Measurements from ENCODE around the gene MTPN.

The MTPN gene

GRCh38 chr7:135979471-135980011, 2.4 kb upstream of the MTPN start:
- Mint-ChIP-seq H3K27ac (ENCODE audit: low read depth) (peak overlapping the region; percentile 50), H3K27me3 (no peaks in the 10 kb centered on the region), H3K36me3 (ENCODE audit: insufficient read depth) (peaks cover 21% of the 10 kb centered on the region), H3K4me3 (peak overlapping the region; percentile 80), H3K4me1 (peaks cover 65% of the 10 kb centered on the region), H3K9me3 (no peaks in the 10 kb centered on the region)
- no peak for ATAC-seq (replicated peaks; ENCODE audit: extremely low read depth, poor library complexity, severe bottlenecking)
- no peak for DNase-seq (ENCODE audit: low spot score in 2 of 2)

GRCh38 chr7:135978624-135979023, 1.5 kb upstream of the MTPN start:
- no peaks in the 10 kb centered on the region for H3K27me3 Mint-ChIP-seq
- DNase-seq (ENCODE audit: low spot score in 2 of 2) (no peak), ATAC-seq (replicated peaks; ENCODE audit: extremely low read depth, poor library complexity, severe bottlenecking) (no peak)
- H3K9me3 Mint-ChIP-seq, result no peaks in the 10 kb centered on the region
- peak overlapping the region; percentile 50 for H3K27ac Mint-ChIP-seq (ENCODE audit: low read depth)
- H3K4me3 Mint-ChIP-seq, result no peak overlapping the region
- peaks cover 68% of the 10 kb centered on the region for H3K4me1 Mint-ChIP-seq
- peaks cover 23% of the 10 kb centered on the region for H3K36me3 Mint-ChIP-seq (ENCODE audit: insufficient read depth)

GRCh38 chr7:135977742-135978066, 545 bp upstream of the MTPN start:
- H3K27me3 Mint-ChIP-seq, result no peaks in the 10 kb centered on the region
- H3K27ac Mint-ChIP-seq (ENCODE audit: low read depth), result peak overlapping the region; percentile 94
- DNase-seq (ENCODE audit: low spot score in 2 of 2) (no peak), ATAC-seq (replicated peaks; ENCODE audit: extremely low read depth, poor library complexity, severe bottlenecking) (no peak)
- peak overlapping the region; percentile 85 for H3K4me3 Mint-ChIP-seq
- no peaks in the 10 kb centered on the region for H3K9me3 Mint-ChIP-seq
- peaks cover 25% of the 10 kb centered on the region for H3K36me3 Mint-ChIP-seq (ENCODE audit: insufficient read depth)
- H3K4me1 Mint-ChIP-seq, result peaks cover 70% of the 10 kb centered on the region

GRCh38 chr7:135976312-135977006, 700 bp downstream of the MTPN start:
- H3K36me3 Mint-ChIP-seq (ENCODE audit: insufficient read depth), result peaks cover 25% of the 10 kb centered on the region
- peaks cover 66% of the 10 kb centered on the region for H3K4me1 Mint-ChIP-seq
- H3K9me3 Mint-ChIP-seq, result no peaks in the 10 kb centered on the region
- H3K27me3 Mint-ChIP-seq, result no peaks in the 10 kb centered on the region
- ATAC-seq (replicated peaks; ENCODE audit: extremely low read depth, poor library complexity, severe bottlenecking), result peak; percentile 10
- H3K27ac Mint-ChIP-seq (ENCODE audit: low read depth), result peak overlapping the region; percentile 94
- peak overlapping the region; percentile 85 for H3K4me3 Mint-ChIP-seq
- DNase-seq (ENCODE audit: low spot score in 2 of 2), result no peak

GRCh38 chr7:135975166-135975565, 2.0 kb downstream of the MTPN start:
- Mint-ChIP-seq H3K27me3 (no peaks in the 10 kb centered on the region), H3K4me1 (peaks cover 60% of the 10 kb centered on the region), H3K27ac (ENCODE audit: low read depth) (peak overlapping the region; percentile 94), H3K36me3 (ENCODE audit: insufficient read depth) (peaks cover 24% of the 10 kb centered on the region), H3K4me3 (peak overlapping the region; percentile 85), H3K9me3 (no peaks in the 10 kb centered on the region)
- no peak for DNase-seq (ENCODE audit: low spot score in 2 of 2)
- no peak for ATAC-seq (replicated peaks; ENCODE audit: extremely low read depth, poor library complexity, severe bottlenecking)

GRCh38 chr7:135974667-135975066, 2.5 kb downstream of the MTPN start:
- Mint-ChIP-seq H3K9me3 (no peaks in the 10 kb centered on the region), H3K4me1 (peaks cover 60% of the 10 kb centered on the region)

GRCh38 chr7:135971366-135971725, 5.8 kb downstream of the MTPN start:
- Mint-ChIP-seq H3K9me3 (no peaks in the 10 kb centered on the region), H3K27me3 (no peaks in the 10 kb centered on the region), H3K4me3 (peak overlapping the region; percentile 27), H3K27ac (ENCODE audit: low read depth) (peak overlapping the region; percentile 7), H3K36me3 (ENCODE audit: insufficient read depth) (peaks cover 18% of the 10 kb centered on the region), H3K4me1 (peaks cover 75% of the 10 kb centered on the region)
- DNase-seq (ENCODE audit: low spot score in 2 of 2) (no peak), ATAC-seq (replicated peaks; ENCODE audit: extremely low read depth, poor library complexity, severe bottlenecking) (no peak)

More at GRCh38 chr7:135974667-135975066, 2.5 kb downstream of the MTPN start:
- Mint-ChIP-seq H3K27ac (ENCODE audit: low read depth) (peak overlapping the region; percentile 94), H3K27me3 (no peaks in the 10 kb centered on the region), H3K36me3 (ENCODE audit: insufficient read depth) (peaks cover 25% of the 10 kb centered on the region), H3K4me3 (peak overlapping the region; percentile 85)
- DNase-seq (ENCODE audit: low spot score in 2 of 2), result no peak
- no peak for ATAC-seq (replicated peaks; ENCODE audit: extremely low read depth, poor library complexity, severe bottlenecking)

- H3K27ac Mint-ChIP-seq (ENCODE audit: low read depth), result peak overlapping the region; percentile 7
- no peaks in the 10 kb centered on the region for H3K9me3 Mint-ChIP-seq
- H3K4me3 Mint-ChIP-seq, result peak overlapping the region; percentile 27
- ATAC-seq (replicated peaks; ENCODE audit: extremely low read depth, poor library complexity, severe bottlenecking), result no peak
- H3K36me3 Mint-ChIP-seq (ENCODE audit: insufficient read depth), result peaks cover 17% of the 10 kb centered on the region
- no peak for DNase-seq (ENCODE audit: low spot score in 2 of 2)
- peaks cover 77% of the 10 kb centered on the region for H3K4me1 Mint-ChIP-seq
- no peaks in the 10 kb centered on the region for H3K27me3 Mint-ChIP-seq
Measured at GRCh38 chr7:135970682-135971365, 6.3 kb downstream of the MTPN start.

- Mint-ChIP-seq H3K36me3 (ENCODE audit: insufficient read depth) (peaks cover 17% of the 10 kb centered on the region), H3K4me1 (peaks cover 80% of the 10 kb centered on the region), H3K9me3 (no peaks in the 10 kb centered on the region), H3K4me3 (no peak overlapping the region), H3K27ac (ENCODE audit: low read depth) (peak overlapping the region; percentile 32), H3K27me3 (no peaks in the 10 kb centered on the region)
- ATAC-seq (replicated peaks; ENCODE audit: extremely low read depth, poor library complexity, severe bottlenecking) (no peak), DNase-seq (ENCODE audit: low spot score in 2 of 2) (no peak)
Measured at GRCh38 chr7:135970045-135970444, 7.1 kb downstream of the MTPN start.

- no peaks in the 10 kb centered on the region for H3K9me3 Mint-ChIP-seq
- H3K27me3 Mint-ChIP-seq, result no peaks in the 10 kb centered on the region
- H3K4me3 Mint-ChIP-seq, result peak overlapping the region; percentile 23
- ATAC-seq (replicated peaks; ENCODE audit: extremely low read depth, poor library complexity, severe bottlenecking) (no peak), DNase-seq (ENCODE audit: low spot score in 2 of 2) (no peak)
- peaks cover 83% of the 10 kb centered on the region for H3K4me1 Mint-ChIP-seq
- peaks cover 13% of the 10 kb centered on the region for H3K36me3 Mint-ChIP-seq (ENCODE audit: insufficient read depth)
- H3K27ac Mint-ChIP-seq (ENCODE audit: low read depth), result peak overlapping the region; percentile 19
Measured at GRCh38 chr7:135966341-135967043, 10.7 kb downstream of the MTPN start.

GRCh38 chr7:135965602-135966001, 11.6 kb downstream of the MTPN start:
- Mint-ChIP-seq H3K36me3 (ENCODE audit: insufficient read depth) (peaks cover 9% of the 10 kb centered on the region), H3K9me3 (no peaks in the 10 kb centered on the region), H3K27me3 (no peaks in the 10 kb centered on the region), H3K4me1 (peaks cover 86% of the 10 kb centered on the region), H3K4me3 (peak overlapping the region; percentile 38), H3K27ac (ENCODE audit: low read depth) (no peak overlapping the region)
- no peak for DNase-seq (ENCODE audit: low spot score in 2 of 2)
- no peak for ATAC-seq (replicated peaks; ENCODE audit: extremely low read depth, poor library complexity, severe bottlenecking)

- peaks cover 9% of the 10 kb centered on the region for H3K36me3 Mint-ChIP-seq (ENCODE audit: insufficient read depth)
- no peak overlapping the region for H3K27ac Mint-ChIP-seq (ENCODE audit: low read depth)
- H3K9me3 Mint-ChIP-seq, result no peaks in the 10 kb centered on the region
- peaks cover 90% of the 10 kb centered on the region for H3K4me1 Mint-ChIP-seq
- H3K27me3 Mint-ChIP-seq, result no peaks in the 10 kb centered on the region
- no peak for ATAC-seq (replicated peaks; ENCODE audit: extremely low read depth, poor library complexity, severe bottlenecking)
- H3K4me3 Mint-ChIP-seq, result no peak overlapping the region
- no peak for DNase-seq (ENCODE audit: low spot score in 2 of 2)
Measured at GRCh38 chr7:135964791-135965190, 12.4 kb downstream of the MTPN start.

Measured in central memory CD8-positive, alpha-beta T cell (primary cell).